Liver (tissue), 9 donors: ENCODE measurements around the gene S100A13. TPM values are rescaled to one million over a fixed set of nuclear protein-coding genes. Genes with fewer than 3 reads are reported as not detected.

Experiments
- DNase-seq: peaks from one replicate; pipeline ENCODE4 v3.0.0-alpha.2; 2017; ENCODE audit warnings: low spot score
- H3K27ac ChIP-seq, 2 donors: one replicate each; pipeline ENCODE4 v1.7.0; 2013; ENCODE audit warnings: inconsistent platforms in 2 of 2, low read length in 2 of 2, control low read depth in 1 of 2, low read depth in 1 of 2, mild to moderate bottlenecking in 1 of 2
- H3K27me3 ChIP-seq, 4 donors: one replicate each; pipeline versions ENCODE4 v1.6.1 to v1.7.0; 2013; ENCODE audit warnings: low read length in 3 of 4, inconsistent platforms in 1 of 4, mild to moderate bottlenecking in 1 of 4, moderate library complexity in 1 of 4; ENCODE audit not compliant: control insufficient read depth in 4 of 4, insufficient read depth in 4 of 4
- H3K36me3 ChIP-seq, 4 donors: one replicate each; pipeline versions ENCODE4 v1.6.1 to v1.7.0; 2013; ENCODE audit warnings: low read length in 3 of 4, mild to moderate bottlenecking in 3 of 4, low read depth in 1 of 4, moderate library complexity in 1 of 4; ENCODE audit not compliant: control insufficient read depth in 4 of 4, insufficient read depth in 3 of 4
- H3K4me1 ChIP-seq, 4 donors: one replicate each; pipeline versions ENCODE4 v1.6.1 to v1.7.0; 2013; ENCODE audit warnings: low read length in 3 of 4, mild to moderate bottlenecking in 3 of 4, moderate library complexity in 1 of 4; ENCODE audit not compliant: control insufficient read depth in 4 of 4, insufficient read depth in 4 of 4
- H3K4me3 ChIP-seq, 3 donors: one replicate each; pipeline versions ENCODE4 v1.6.1 to v1.7.0; 2013; ENCODE audit warnings: low read length in 3 of 3, control low read depth in 1 of 3, low read depth in 1 of 3, mild to moderate bottlenecking in 1 of 3
- H3K9ac ChIP-seq, 2 donors: one replicate each; pipeline ENCODE4 v1.7.0; 2013; ENCODE audit warnings: low read length in 2 of 2, mild to moderate bottlenecking in 2 of 2, moderate library complexity in 2 of 2, control low read depth in 1 of 2, low read depth in 1 of 2
- H3K9me3 ChIP-seq, 4 donors: one replicate each; pipeline versions ENCODE4 v1.6.1 to v1.7.0; 2013; ENCODE audit warnings: low read length in 3 of 4; ENCODE audit not compliant: control insufficient read depth in 4 of 4
- ATF3 ChIP-seq: IDR thresholded peaks from 2 replicates; pipeline ENCODE4 v1.6.1; 2016; ENCODE audit warnings: antibody characterized with exemption
- CTCF ChIP-seq: fragments of 150-350 bp; IDR thresholded peaks from 2 replicates; pipeline ENCODE4 v1.5.1; 2017; ENCODE audit warnings: improper control_type of control experiment, low read depth, low read length; ENCODE audit not compliant: missing input control
- EGR1 ChIP-seq, 2 donors: IDR thresholded peaks; 2 replicates each; pipeline ENCODE4 v1.6.1; 2016 to 2018; ENCODE audit warnings: antibody characterized with exemption in 2 of 2, low read depth in 2 of 2
- FOXA1 ChIP-seq: IDR thresholded peaks from 2 replicates; pipeline ENCODE4 v1.6.1; 2016; ENCODE audit warnings: antibody characterized with exemption
- GABPA ChIP-seq, 2 donors: IDR thresholded peaks in 1 of 2; conservative IDR thresholded peaks in 1 of 2; 2 replicates each; pipeline ENCODE4 v1.6.1; 2016; ENCODE audit warnings: antibody characterized with exemption in 2 of 2, mild to moderate bottlenecking in 1 of 2, moderate library complexity in 1 of 2
- HNF4A ChIP-seq, 2 donors: conservative IDR thresholded peaks; 2 replicates each; pipeline ENCODE4 v1.6.1; 2016; ENCODE audit warnings: antibody characterized with exemption in 2 of 2, mild to moderate bottlenecking in 2 of 2
- HNF4G ChIP-seq: IDR thresholded peaks from 2 replicates; pipeline ENCODE4 v1.6.1; 2016; ENCODE audit warnings: antibody characterized with exemption
- MAX ChIP-seq: IDR thresholded peaks from 2 replicates; pipeline ENCODE4 v1.6.1; 2016; ENCODE audit warnings: antibody characterized with exemption
- NR2F2 ChIP-seq: IDR thresholded peaks from 2 replicates; pipeline ENCODE4 v1.6.1; 2016; ENCODE audit warnings: antibody characterized with exemption
- RAD21 ChIP-seq, 2 donors: IDR thresholded peaks; 2 replicates each; pipeline ENCODE4 v1.6.1; 2016; ENCODE audit warnings: antibody characterized with exemption in 2 of 2, mild to moderate bottlenecking in 2 of 2
- RXRA ChIP-seq, 2 donors: IDR thresholded peaks; 2 replicates each; pipeline ENCODE4 v1.6.1; 2017 to 2018; ENCODE audit warnings: antibody characterized with exemption in 2 of 2, mild to moderate bottlenecking in 1 of 2
- SP1 ChIP-seq: IDR thresholded peaks from 2 replicates; pipeline ENCODE4 v1.6.1; 2018; ENCODE audit warnings: antibody characterized with exemption, mild to moderate bottlenecking
- TAF1 ChIP-seq: conservative IDR thresholded peaks from 2 replicates; pipeline ENCODE4 v1.6.1; 2016; ENCODE audit warnings: antibody characterized with exemption, mild to moderate bottlenecking
- YY1 ChIP-seq: IDR thresholded peaks from 2 replicates; pipeline ENCODE4 v1.6.1; 2016; ENCODE audit warnings: antibody characterized with exemption, mild to moderate bottlenecking
- WGBS: extraction: QIAGEN DNeasy Blood & Tissue Kit; methylation state at CpG from one replicate; pipeline ENCODE4 v1.1.7; 2013; 5-methylcytosine and 5-hydroxymethylcytosine counted together
- polyA plus RNA-seq, 2 donors: library from polyadenylated mRNA; stranded (reverse) in 1 of 2; unstranded in 1 of 2; fragments of 200-250 nt in 1 of 2; fragments of >200 nt in 1 of 2; fragmentation: Nextera tagmentation in 1 of 2; extraction: Ambion mirVana in 1 of 2; gene quantifications; one replicate each; pipeline versions ENCODE4 v1.2.1 to v1.2.3, GENCODE V29; 2013 to 2015
- total RNA-seq, 2 donors: library from RNA; depleted of rRNA; stranded (reverse); fragments of >200 nt; gene quantifications; one replicate each; pipeline ENCODE4 v1.2.3, GENCODE V29; 2014
- TF ChIP-seq, protein P1 (sequence below): IDR thresholded peaks from 2 replicates; pipeline ENCODE4 v1.6.1; 2016; ENCODE audit warnings: antibody characterized with exemption, mild to moderate bottlenecking
- donor health status: healthy.
- donor health status: healthy.
- donor health status: healthy.
- donor health status: healthy.
- donor health status: healthy.

Gene S100A13
- total and polyA plus RNA-seq, 4 donors = 5.3 to 23.0 (median 15.7) TPM

DNA sequence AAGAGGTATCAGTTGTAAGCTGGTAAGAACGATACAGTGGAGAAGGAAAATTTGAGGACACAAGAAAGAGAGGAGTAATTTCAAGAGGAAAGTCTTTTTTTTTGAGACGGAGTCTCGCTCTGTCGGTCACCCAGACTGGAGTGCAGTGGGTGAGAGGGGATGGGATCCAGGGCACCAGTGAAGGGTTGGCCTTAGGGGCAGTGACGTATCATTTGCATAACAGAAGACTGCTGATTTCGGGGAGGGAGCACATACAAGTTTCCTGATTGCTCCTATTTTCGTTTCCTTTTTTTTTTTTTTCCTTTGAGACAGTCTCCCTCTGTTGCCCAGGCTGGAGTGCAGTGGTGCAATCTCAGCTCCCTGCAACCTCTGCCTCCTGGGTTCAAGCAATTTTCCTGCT, 4.2 kb downstream of the S100A13 start:
- Histone ChIP-seq H3K36me3 (no peaks in the 10 kb centered on the region), H3K27me3 (no peaks in the 10 kb centered on the region), H3K4me1 (peaks cover 4 to 19% (median 10%) of the 10 kb centered on the region in 4 donors), H3K9me3 (no peaks in the 10 kb centered on the region), H3K27ac (no peak overlapping the region), H3K9ac (no peak overlapping the region), H3K4me3 (no peak overlapping the region)
- no peak for DNase-seq
- WGBS = 72% methylated on average over 7 of the region's 7 CpGs
- peak in 1 of 2 donors; percentile 30 for TF ChIP-seq RXRA (IDR thresholded peaks at IDR 0.05)
- no peak for TF ChIP-seq HNF4G
- TF ChIP-seq YY1 = no peak

DNA sequence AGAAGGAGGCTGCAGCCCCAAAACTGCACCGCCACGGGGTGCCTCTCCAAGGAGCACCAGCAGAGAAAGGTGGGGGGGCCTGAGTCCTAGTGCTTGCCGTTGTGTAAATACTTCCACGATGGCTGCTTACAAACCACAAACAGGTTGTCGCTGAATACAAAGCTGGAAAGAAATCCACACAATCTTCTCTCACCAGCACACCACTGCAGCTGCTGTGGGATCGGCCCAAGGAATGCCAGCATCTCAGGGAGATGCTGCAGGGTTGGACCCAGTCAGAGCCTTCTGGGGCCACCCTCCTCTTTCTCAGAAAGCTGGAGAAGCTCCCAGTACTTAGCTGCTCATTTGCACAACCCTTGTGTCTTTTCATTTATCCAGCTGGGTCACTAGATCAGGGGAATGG, 8.1 kb downstream of the S100A13 start:
- no peak overlapping the region for H3K9ac ChIP-seq
- no peak for DNase-seq
- no peaks in the 10 kb centered on the region for H3K9me3 ChIP-seq
- H3K27ac ChIP-seq = no peak overlapping the region
- H3K27me3 ChIP-seq = no peaks in the 10 kb centered on the region
- peaks cover 6 to 28% (median 17%) of the 10 kb centered on the region in 4 donors for H3K4me1 ChIP-seq
- WGBS = 96% methylated on average over 6 of the region's 6 CpGs
- H3K4me3 ChIP-seq = no peak overlapping the region
- no peaks in the 10 kb centered on the region for H3K36me3 ChIP-seq
- TF ChIP-seq, protein P1, sequence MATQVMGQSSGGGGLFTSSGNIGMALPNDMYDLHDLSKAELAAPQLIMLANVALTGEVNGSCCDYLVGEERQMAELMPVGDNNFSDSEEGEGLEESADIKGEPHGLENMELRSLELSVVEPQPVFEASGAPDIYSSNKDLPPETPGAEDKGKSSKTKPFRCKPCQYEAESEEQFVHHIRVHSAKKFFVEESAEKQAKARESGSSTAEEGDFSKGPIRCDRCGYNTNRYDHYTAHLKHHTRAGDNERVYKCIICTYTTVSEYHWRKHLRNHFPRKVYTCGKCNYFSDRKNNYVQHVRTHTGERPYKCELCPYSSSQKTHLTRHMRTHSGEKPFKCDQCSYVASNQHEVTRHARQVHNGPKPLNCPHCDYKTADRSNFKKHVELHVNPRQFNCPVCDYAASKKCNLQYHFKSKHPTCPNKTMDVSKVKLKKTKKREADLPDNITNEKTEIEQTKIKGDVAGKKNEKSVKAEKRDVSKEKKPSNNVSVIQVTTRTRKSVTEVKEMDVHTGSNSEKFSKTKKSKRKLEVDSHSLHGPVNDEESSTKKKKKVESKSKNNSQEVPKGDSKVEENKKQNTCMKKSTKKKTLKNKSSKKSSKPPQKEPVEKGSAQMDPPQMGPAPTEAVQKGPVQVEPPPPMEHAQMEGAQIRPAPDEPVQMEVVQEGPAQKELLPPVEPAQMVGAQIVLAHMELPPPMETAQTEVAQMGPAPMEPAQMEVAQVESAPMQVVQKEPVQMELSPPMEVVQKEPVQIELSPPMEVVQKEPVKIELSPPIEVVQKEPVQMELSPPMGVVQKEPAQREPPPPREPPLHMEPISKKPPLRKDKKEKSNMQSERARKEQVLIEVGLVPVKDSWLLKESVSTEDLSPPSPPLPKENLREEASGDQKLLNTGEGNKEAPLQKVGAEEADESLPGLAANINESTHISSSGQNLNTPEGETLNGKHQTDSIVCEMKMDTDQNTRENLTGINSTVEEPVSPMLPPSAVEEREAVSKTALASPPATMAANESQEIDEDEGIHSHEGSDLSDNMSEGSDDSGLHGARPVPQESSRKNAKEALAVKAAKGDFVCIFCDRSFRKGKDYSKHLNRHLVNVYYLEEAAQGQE = no peak
- no peak for TF ChIP-seq CTCF
- TF ChIP-seq SP1 = no peak
- TF ChIP-seq MAX = no peak
- TF ChIP-seq RXRA (IDR thresholded peaks at IDR 0.05) = no peak
- TF ChIP-seq GABPA (IDR thresholded peaks at IDR 0.05 in 1 of 2, conservative IDR thresholded peaks at IDR 0.05 in 1 of 2) = no peak
- TF ChIP-seq HNF4G = no peak
- no peak for TF ChIP-seq HNF4A (conservative IDR thresholded peaks at IDR 0.05)
- TF ChIP-seq ATF3 = no peak
- TF ChIP-seq FOXA1 = no peak
- TF ChIP-seq TAF1 = no peak

DNA sequence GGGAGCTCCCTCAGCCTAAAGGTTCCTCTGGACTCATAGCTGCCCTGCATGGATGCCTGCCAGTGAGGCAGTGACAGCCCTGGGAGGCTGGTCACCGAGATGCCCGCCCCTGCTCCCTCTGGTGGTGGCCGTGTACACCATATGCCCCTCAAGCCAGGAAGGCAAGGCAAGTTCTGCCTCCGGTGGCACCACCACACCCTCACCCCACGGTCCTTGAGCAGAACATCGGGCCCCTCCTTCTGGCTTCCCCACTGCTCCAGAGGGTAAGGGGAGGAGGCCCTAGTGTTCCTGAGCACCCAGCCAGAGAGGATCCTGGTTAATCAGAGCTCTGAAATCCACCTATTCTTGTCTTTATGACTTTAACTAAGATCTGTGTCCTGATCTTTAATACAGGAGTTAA, 9.6 kb downstream of the S100A13 start:
- no peaks in the 10 kb centered on the region for H3K9me3 ChIP-seq
- peak overlapping the region in 1 of 2 donors; percentile 58 for H3K27ac ChIP-seq
- no peak overlapping the region for H3K4me3 ChIP-seq
- H3K27me3 ChIP-seq = no peaks in the 10 kb centered on the region
- 5% methylated on average over 6 of the region's 6 CpGs for WGBS
- H3K36me3 ChIP-seq = no peaks in the 10 kb centered on the region
- no peak overlapping the region for H3K9ac ChIP-seq
- peaks cover 11 to 33% (median 21%) of the 10 kb centered on the region in 4 donors for H3K4me1 ChIP-seq
- no peak for TF ChIP-seq NR2F2
- peak; percentile 29 for TF ChIP-seq MAX
- TF ChIP-seq CTCF = peak; percentile 63
- TF ChIP-seq RXRA (IDR thresholded peaks at IDR 0.05) = peak; percentile 9 to 26
- no peak for TF ChIP-seq EGR1 (IDR thresholded peaks at IDR 0.05; ENCODE audit: low read depth in 2 of 2)
- peak; percentile 80 to 92 for TF ChIP-seq RAD21 (IDR thresholded peaks at IDR 0.05)
- peak; percentile 32 for TF ChIP-seq SP1
- TF ChIP-seq HNF4A (conservative IDR thresholded peaks at IDR 0.05) = peak; percentile 37 to 47
- DNase-seq = peak; percentile 92
